Kidney epithelial cell (primary cell): Measurements from ENCODE around the gene PRKAR2B. TPM values are rescaled to one million over a fixed set of nuclear protein-coding genes. Genes with fewer than 3 reads are reported as not detected.
"Not testable (repeated sequence)": the region's sequence is repeated elsewhere in the genome, so short reads cannot be mapped to it uniquely, and the experiment has no call there.

Experiments used
- DNase-seq: peaks from one replicate; pipeline ENCODE4 v3.0.0-alpha.2; 2010; ENCODE audit warnings: low read depth
- H3K27me3 ChIP-seq: 2 replicates; pipeline ENCODE4 v1.6.0; 2011; ENCODE audit warnings: low read length; ENCODE audit not compliant: control insufficient read depth, insufficient read depth
- H3K36me3 ChIP-seq: 2 replicates; pipeline ENCODE4 v1.5.1; 2011; ENCODE audit warnings: low read length; ENCODE audit not compliant: control insufficient read depth, insufficient read depth
- H3K4me3 ChIP-seq: 2 replicates; pipeline ENCODE4 v1.5.1; 2011; ENCODE audit warnings: low read depth, mild to moderate bottlenecking, control low read depth, low read length
- CTCF ChIP-seq: IDR thresholded peaks from 2 replicates; pipeline ENCODE4 v1.5.1; 2011; ENCODE audit warnings: mild to moderate bottlenecking, moderate library complexity, low read length, control low read depth, inconsistent platforms; ENCODE audit not compliant: insufficient read depth, poor library complexity, severe bottlenecking
- total RNA-seq: library from RNA; depleted of rRNA; stranded (reverse); fragments of >200 nt; gene quantifications from 2 replicates; pipeline ENCODE4 v1.2.3, GENCODE V29; 2015

The PRKAR2B gene
- total RNA-seq, 1 donor from 2014 or later = 3.7 TPM

GRCh38 chr7:107080099-107080505, 35.6 kb downstream of the PRKAR2B start:
- H3K36me3 ChIP-seq = no peaks in the 10 kb centered on the region
- DNase-seq = no peak
- H3K4me3 ChIP-seq = no peak overlapping the region
- no peak for TF ChIP-seq CTCF
- no peaks in the 10 kb centered on the region for H3K27me3 ChIP-seq

- TF ChIP-seq CTCF = no peak
- Histone ChIP-seq H3K4me3 (no peak overlapping the region), H3K36me3 (no peaks in the 10 kb centered on the region), H3K27me3 (no peaks in the 10 kb centered on the region)
- no peak for DNase-seq
These were observed 36.0 kb downstream of the PRKAR2B start for GRCh38 chr7:107080533-107080932.

- no peak for TF ChIP-seq CTCF
- no peaks in the 10 kb centered on the region for H3K36me3 ChIP-seq
- no peak for DNase-seq
- H3K4me3 ChIP-seq = no peak overlapping the region
- H3K27me3 ChIP-seq = no peaks in the 10 kb centered on the region
These were observed 40.7 kb downstream of the PRKAR2B start for GRCh38 chr7:107085180-107085579.

- Histone ChIP-seq H3K27me3 (no peaks in the 10 kb centered on the region), H3K36me3 (no peaks in the 10 kb centered on the region), H3K4me3 (no peak overlapping the region)
- TF ChIP-seq CTCF = no peak
- DNase-seq = no peak
These were observed 45.1 kb downstream of the PRKAR2B start for GRCh38 chr7:107089627-107090026.

- H3K27me3 ChIP-seq = no peaks in the 10 kb centered on the region
- TF ChIP-seq CTCF = no peak
- no peak for DNase-seq
- no peak overlapping the region for H3K4me3 ChIP-seq
- H3K36me3 ChIP-seq = no peaks in the 10 kb centered on the region
These were observed 46.0 kb downstream of the PRKAR2B start for GRCh38 chr7:107090457-107090856.

- Histone ChIP-seq H3K36me3 (no peaks in the 10 kb centered on the region), H3K27me3 (no peaks in the 10 kb centered on the region), H3K4me3 (no peak overlapping the region)
- DNase-seq = no peak
- no peak for TF ChIP-seq CTCF
These were observed 46.8 kb downstream of the PRKAR2B start for GRCh38 chr7:107091306-107091705.

- H3K4me3 ChIP-seq, DNase-seq, H3K27me3 ChIP-seq, H3K36me3 ChIP-seq: not testable (repeated sequence)
These were observed 49.2 kb downstream of the PRKAR2B start for GRCh38 chr7:107093671-107094070.

GRCh38 chr7:107099154-107099553, 54.6 kb downstream of the PRKAR2B start:
- H3K36me3 ChIP-seq, H3K27me3 ChIP-seq, DNase-seq, H3K4me3 ChIP-seq: not testable (repeated sequence)
